PFSK-1 (cell line): Measurements from ENCODE around the gene NCOA6.

Experiments
- FOXP2 ChIP-seq: optimal IDR thresholded peaks from 2 replicates; pipeline ENCODE3; 2011; ENCODE audit warnings: borderline replicate concordance, control low read depth, inconsistent platforms; ENCODE audit not compliant: insufficient read depth; ENCODE audit errors: extremely low read length, extremely low read depth
- POLR2AphosphoS5 ChIP-seq: IDR thresholded peaks from 2 replicates; pipeline ENCODE4 v1.6.1; 2012; ENCODE audit warnings: low read depth, mild to moderate bottlenecking, control low read depth, low read length, moderate library complexity
- SIN3A ChIP-seq: IDR thresholded peaks from 2 replicates; pipeline ENCODE4 v1.6.1; 2012; ENCODE audit warnings: mild to moderate bottlenecking, low read length, moderate library complexity, borderline replicate concordance; ENCODE audit not compliant: insufficient read depth
- TAF1 ChIP-seq: IDR thresholded peaks from 2 replicates; pipeline ENCODE4 v1.6.1; 2012; ENCODE audit warnings: low read length, control low read depth, borderline replicate concordance; ENCODE audit not compliant: insufficient read depth
- TF ChIP-seq, protein P1 (sequence below), 2 experiments: IDR thresholded peaks; 2 replicates each; pipeline versions ENCODE4 v1.6.1 to v1.8.0; 2011 to 2012; ENCODE audit warnings: low read depth in 2 of 2, low read length in 2 of 2, control low read depth in 1 of 2, inconsistent platforms in 1 of 2, mild to moderate bottlenecking in 1 of 2, moderate library complexity in 1 of 2; ENCODE audit not compliant: insufficient read depth in 1 of 2

The NCOA6 gene

DNA sequence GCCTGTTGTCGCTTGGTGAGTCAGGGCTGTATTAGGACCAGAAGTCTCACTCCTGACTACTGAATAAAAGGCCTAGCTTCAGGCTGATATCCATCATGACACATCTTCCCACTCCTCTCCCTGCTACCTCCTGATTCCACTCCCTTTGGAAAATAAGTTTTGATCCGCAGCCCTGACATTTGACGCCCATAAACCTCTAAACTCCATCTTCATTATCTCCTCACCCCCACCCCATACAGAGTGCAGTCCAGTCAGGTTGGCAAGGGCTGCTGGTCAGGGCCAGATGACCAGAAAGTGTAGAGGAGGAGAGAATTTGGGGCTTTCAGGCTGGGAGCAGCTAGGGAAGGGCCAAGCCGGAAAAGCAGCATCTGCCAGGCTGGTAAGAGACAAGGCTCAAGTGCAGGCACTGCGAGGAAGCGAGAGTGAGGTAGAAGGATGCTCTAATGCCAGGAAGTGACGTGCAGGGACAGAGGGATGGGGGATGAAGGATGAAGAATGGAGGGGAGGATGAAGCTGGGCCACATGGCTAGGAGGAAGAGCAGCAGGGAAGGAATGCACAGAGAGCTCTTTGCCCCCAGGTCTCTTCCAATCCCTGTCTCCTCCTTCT, 46.0 kb upstream of the NCOA6 start:
- TF ChIP-seq POLR2AphosphoS5 (no peak), SIN3A (no peak), TAF1 (no peak), FOXP2 (no peak)

DNA sequence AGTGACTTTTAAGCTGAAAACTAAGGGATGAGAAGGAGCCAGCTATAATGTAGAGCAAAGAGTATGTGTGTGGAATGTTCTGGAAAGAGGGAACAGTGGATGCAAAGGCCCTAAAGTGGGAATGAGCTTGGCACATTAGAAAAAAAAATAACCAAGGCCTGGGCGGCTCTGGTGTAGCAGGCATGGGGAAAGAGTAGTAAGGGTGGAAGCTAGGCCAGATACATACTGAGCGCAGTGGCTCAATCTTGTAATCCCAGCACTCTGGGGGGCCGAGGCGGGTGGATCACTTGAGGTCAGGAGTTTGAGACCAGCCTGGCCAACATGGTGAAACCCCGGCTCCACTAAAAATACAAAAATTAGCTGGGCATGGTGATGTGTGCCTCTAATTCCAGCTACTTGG, 38.8 kb upstream of the NCOA6 start:
- TF ChIP-seq, protein P1, sequence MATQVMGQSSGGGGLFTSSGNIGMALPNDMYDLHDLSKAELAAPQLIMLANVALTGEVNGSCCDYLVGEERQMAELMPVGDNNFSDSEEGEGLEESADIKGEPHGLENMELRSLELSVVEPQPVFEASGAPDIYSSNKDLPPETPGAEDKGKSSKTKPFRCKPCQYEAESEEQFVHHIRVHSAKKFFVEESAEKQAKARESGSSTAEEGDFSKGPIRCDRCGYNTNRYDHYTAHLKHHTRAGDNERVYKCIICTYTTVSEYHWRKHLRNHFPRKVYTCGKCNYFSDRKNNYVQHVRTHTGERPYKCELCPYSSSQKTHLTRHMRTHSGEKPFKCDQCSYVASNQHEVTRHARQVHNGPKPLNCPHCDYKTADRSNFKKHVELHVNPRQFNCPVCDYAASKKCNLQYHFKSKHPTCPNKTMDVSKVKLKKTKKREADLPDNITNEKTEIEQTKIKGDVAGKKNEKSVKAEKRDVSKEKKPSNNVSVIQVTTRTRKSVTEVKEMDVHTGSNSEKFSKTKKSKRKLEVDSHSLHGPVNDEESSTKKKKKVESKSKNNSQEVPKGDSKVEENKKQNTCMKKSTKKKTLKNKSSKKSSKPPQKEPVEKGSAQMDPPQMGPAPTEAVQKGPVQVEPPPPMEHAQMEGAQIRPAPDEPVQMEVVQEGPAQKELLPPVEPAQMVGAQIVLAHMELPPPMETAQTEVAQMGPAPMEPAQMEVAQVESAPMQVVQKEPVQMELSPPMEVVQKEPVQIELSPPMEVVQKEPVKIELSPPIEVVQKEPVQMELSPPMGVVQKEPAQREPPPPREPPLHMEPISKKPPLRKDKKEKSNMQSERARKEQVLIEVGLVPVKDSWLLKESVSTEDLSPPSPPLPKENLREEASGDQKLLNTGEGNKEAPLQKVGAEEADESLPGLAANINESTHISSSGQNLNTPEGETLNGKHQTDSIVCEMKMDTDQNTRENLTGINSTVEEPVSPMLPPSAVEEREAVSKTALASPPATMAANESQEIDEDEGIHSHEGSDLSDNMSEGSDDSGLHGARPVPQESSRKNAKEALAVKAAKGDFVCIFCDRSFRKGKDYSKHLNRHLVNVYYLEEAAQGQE (IDR thresholded peaks at IDR 0.05; ENCODE audit: insufficient read depth in 1 of 2, low read depth in 2 of 2, low read length in 2 of 2) = no peak
- no peak for TF ChIP-seq POLR2AphosphoS5

- TF ChIP-seq FOXP2 (no peak), SIN3A (no peak), POLR2AphosphoS5 (no peak), TAF1 (no peak)
- TF ChIP-seq, protein P1 (IDR thresholded peaks at IDR 0.05; ENCODE audit: insufficient read depth in 1 of 2, low read depth in 2 of 2, low read length in 2 of 2) = no peak
Observed at GRCh38 chr20:34863421-34863965, 38.0 kb upstream of the NCOA6 start.

DNA sequence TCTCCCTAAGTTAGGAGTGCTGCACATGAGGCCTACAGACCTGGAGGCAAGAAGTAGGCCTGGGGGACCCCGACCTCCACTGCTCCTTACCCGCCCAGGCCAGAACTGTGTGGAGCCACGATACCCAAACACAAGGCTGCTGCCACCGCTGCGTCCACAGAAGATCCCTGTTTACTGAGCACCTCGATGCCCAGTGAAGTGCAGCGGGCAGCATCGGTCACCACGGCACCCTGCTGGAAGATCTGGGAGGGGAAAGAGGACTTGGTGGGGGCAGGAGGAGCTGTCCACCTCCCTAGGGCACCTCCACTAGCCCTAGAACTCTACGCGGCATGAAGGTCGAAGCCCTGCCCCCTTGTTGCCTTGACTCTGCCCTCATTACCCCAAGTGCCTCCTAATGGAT, 37.3 kb upstream of the NCOA6 start:
- TF ChIP-seq TAF1 (no peak), POLR2AphosphoS5 (no peak), FOXP2 (no peak)
- TF ChIP-seq, protein P1 (IDR thresholded peaks at IDR 0.05; ENCODE audit: insufficient read depth in 1 of 2, low read depth in 2 of 2, low read length in 2 of 2) = no peak

- TF ChIP-seq FOXP2 (no peak), POLR2AphosphoS5 (no peak), SIN3A (no peak), TAF1 (no peak)
- TF ChIP-seq, protein P1 (IDR thresholded peaks at IDR 0.05; ENCODE audit: insufficient read depth in 1 of 2, low read depth in 2 of 2, low read length in 2 of 2) = no peak
Observed at GRCh38 chr20:34861386-34862084, 36.1 kb upstream of the NCOA6 start.
